NT2/D1 (cell line): ENCODE results near the gene ZFR.
"Not testable (repeated sequence)": the region's sequence is repeated elsewhere in the genome, so short reads cannot be mapped to it uniquely, and the experiment has no call there.

ENCODE experiments used
- SUZ12 ChIP-seq: IDR thresholded peaks from 2 replicates; pipeline ENCODE4 v1.6.1; 2011; ENCODE audit not compliant: insufficient read length, insufficient read depth; ENCODE audit errors: extremely low read depth
- YY1 ChIP-seq: IDR thresholded peaks from 2 replicates; pipeline ENCODE4 v1.6.1; 2011; ENCODE audit not compliant: insufficient read length, insufficient read depth
- ZNF274 ChIP-seq: IDR thresholded peaks from 2 replicates; pipeline ENCODE4 v1.6.1; 2011; ENCODE audit warnings: mild to moderate bottlenecking, low read depth, low read length

DNA sequence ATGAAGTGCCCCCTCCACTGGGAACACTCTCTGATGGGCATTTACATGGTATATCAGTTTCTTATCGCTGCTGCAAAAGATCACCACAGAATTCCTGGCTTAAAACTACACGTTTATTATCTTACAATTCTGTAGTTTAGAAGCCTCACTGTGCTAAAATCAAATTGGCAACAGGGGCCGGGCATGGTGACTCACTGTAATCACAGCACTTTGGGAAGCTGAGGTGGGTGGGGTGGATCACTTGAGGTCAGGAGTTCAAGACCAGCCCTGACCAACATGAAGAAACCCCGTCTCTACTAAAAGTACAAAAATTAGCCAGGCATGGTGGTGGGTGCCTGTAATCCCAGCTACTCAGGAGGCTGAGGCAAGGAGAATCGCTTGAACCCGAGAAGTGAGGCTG is 7.8 kb upstream of the ZFR start:
- TF ChIP-seq ZNF274, YY1, SUZ12: not testable (repeated sequence)
